Ovary (tissue), 9 donors: Measurements from ENCODE around the gene MYMX. TPM values are rescaled to one million over a fixed set of nuclear protein-coding genes. Genes with fewer than 3 reads are reported as not detected.

Source experiments
- DNase-seq, 5 donors: peaks; one replicate each; pipeline ENCODE4 v3.0.0-alpha.2; 2019 to 2020
- H3K27ac ChIP-seq, 2 donors: fragments of 200-600 bp; one replicate each; pipeline versions ENCODE4 v1.5.1 to v1.8.0; 2019 to 2022
- H3K27me3 ChIP-seq: fragments of 200-600 bp; one replicate; pipeline ENCODE4 v1.8.0; 2022
- H3K36me3 ChIP-seq: fragments of 200-600 bp; sonication (generic); one replicate; pipeline ENCODE4 v1.5.1; 2019
- H3K4me1 ChIP-seq: one replicate; pipeline ENCODE4 v1.8.1; 2013; ENCODE audit warnings: mild to moderate bottlenecking, moderate library complexity; ENCODE audit not compliant: insufficient read depth
- H3K4me3 ChIP-seq: fragments of 200-600 bp; sonication (generic); one replicate; pipeline ENCODE4 v1.5.1; 2017
- H3K9me3 ChIP-seq, 2 donors: fragments of 200-600 bp in 1 of 2; sonication (generic) in 1 of 2; one replicate each; pipeline versions ENCODE4 v1.5.1 to v1.8.1; 2013 to 2019; ENCODE audit warnings: mild to moderate bottlenecking in 1 of 2, moderate library complexity in 1 of 2
- CTCF ChIP-seq, 3 donors: fragments of 450-650 bp in 2 of 3; fragments of 200-600 bp in 1 of 3; IDR thresholded peaks; one replicate each; pipeline versions ENCODE4 v1.5.1 to v1.8.0; 2016 to 2022; ENCODE audit warnings: antibody characterized with exemption in 3 of 3, mild to moderate bottlenecking in 1 of 3
- EP300 ChIP-seq: sonication (generic); formaldehyde crosslinking; IDR thresholded peaks from one replicate; pipeline ENCODE4 v1.6.1; 2017; ENCODE audit warnings: antibody characterized with exemption
- POLR2A ChIP-seq: fragments of 450-650 bp; IDR thresholded peaks from one replicate; pipeline ENCODE4 v1.6.1; 2017; ENCODE audit warnings: antibody characterized with exemption, mild to moderate bottlenecking, moderate library complexity
- WGBS, 3 donors: extraction: QIAGEN DNeasy Blood & Tissue Kit in 1 of 3; methylation state at CpG; one replicate each; pipeline versions ENCODE4 v1.1.5 to v1.1.7; 2013 to 2017; 5-methylcytosine and 5-hydroxymethylcytosine counted together
- intact Hi-C, 4 donors: fragments of 100-400 bp; cut with DNase I; formaldehyde crosslinking; loops; one replicate each; pipeline versions ENCODE4 v1.11.0 to v1.15.1; 2022 to 2023
- polyA plus RNA-seq, 2 donors: library from polyadenylated mRNA; stranded (reverse); fragments of 200-250 nt in 1 of 2; fragments of 350-450 nt in 1 of 2; fragmentation: Illumina TruSeq in 1 of 2; extraction: RNeasy Lipid Tissue Mini Kit (QIAGEN cat#74804) in 1 of 2; gene quantifications; one replicate each; pipeline ENCODE4 v1.2.3, GENCODE V29; 2013 to 2014
- total RNA-seq, 7 donors: library from RNA; depleted of rRNA in 2 of 7; stranded (reverse); fragments of >200 nt in 2 of 7; fragmentation: NEBNext Ultra II Directional in 3 of 7; extraction: Animal tissue kit (Norgen Biotek cat#: 25700) in 3 of 7; gene quantifications; one replicate each; pipeline versions ENCODE4 v1.1.0 to v1.2.4, GENCODE V29; 2016 to 2023
- donor health status: DM: no; HTN: no; CAD: no; lungs with moderate emphysema.
- donor health status: DM: no; HTN: no; CAD: no.
- donor health status: Bipolar disorder and iron deficiency.
- donor health status: DM: yes; HTN: yes; CAD: no.
- donor health status: DM: no; HTN: no; CAD: no.
- donor health status: DM: yes; HTN: yes; CAD: no.

The MYMX gene
- total and polyA plus RNA-seq, 9 donors: 0.40 to 0.50 (median 0.42) TPM; not detected in 5

- WGBS, 3 donors: 63 to 74% (median 65%) methylated on average over 14 of the region's 14 CpGs
- H3K4me3 ChIP-seq: no peak overlapping the region
- peaks cover 10% of the 10 kb centered on the region for H3K4me1 ChIP-seq
- no peaks in the 10 kb centered on the region for H3K9me3 ChIP-seq
- no peaks in the 10 kb centered on the region for H3K36me3 ChIP-seq
- H3K27ac ChIP-seq: peak overlapping the region; percentile 37 to 48
- TF ChIP-seq EP300: no peak
- TF ChIP-seq POLR2A: no peak
- intact Hi-C loops: loop anchor here in 1 of 4 donors (5.0 kb wide), 1 partner anchor 61 kb away; no protein-coding TSS in a partner anchor
- peak in 2 of 5 donors; percentile 24 to 29 for DNase-seq
- no peaks in the 10 kb centered on the region for H3K27me3 ChIP-seq
Measured at GRCh38 chr6:44233567-44234100, 16.9 kb downstream of the MYMX start.

GRCh38 chr6:44234101-44235025, 17.6 kb downstream of the MYMX start:
- peaks cover 10% of the 10 kb centered on the region for H3K4me1 ChIP-seq
- H3K4me3 ChIP-seq: no peak overlapping the region
- no peaks in the 10 kb centered on the region for H3K27me3 ChIP-seq
- intact Hi-C loops: loop anchor here (5.0 kb wide), 2 partner anchors 62 to 132 kb away; no protein-coding TSS in a partner anchor
- peak; percentile 74 to 87 (median 84) for DNase-seq
- peak overlapping the region; percentile 37 to 48 for H3K27ac ChIP-seq
- WGBS, 3 donors: 4 to 10% (median 7%) methylated on average over 5 of the region's 5 CpGs
- no peaks in the 10 kb centered on the region for H3K9me3 ChIP-seq
- TF ChIP-seq EP300 (no peak), CTCF (IDR thresholded peaks at IDR 0.05) (peak; percentile 69 to 74 (median 71))
- H3K36me3 ChIP-seq: no peaks in the 10 kb centered on the region

- WGBS, 3 donors: 65 to 80% (median 79%) methylated on average over 6 of the region's 6 CpGs
- no peaks in the 10 kb centered on the region for H3K36me3 ChIP-seq
- H3K4me1 ChIP-seq: peaks cover 10% of the 10 kb centered on the region
- H3K9me3 ChIP-seq: no peaks in the 10 kb centered on the region
- no peaks in the 10 kb centered on the region for H3K27me3 ChIP-seq
- peak overlapping the region in 1 of 2 donors; percentile 48 for H3K27ac ChIP-seq
- intact Hi-C loops: loop anchor here in 3 of 4 donors (5.0 kb wide), 2 partner anchors 63 to 133 kb away; no protein-coding TSS in a partner anchor
- H3K4me3 ChIP-seq: no peak overlapping the region
- peak in 2 of 5 donors; percentile 15 to 26 for DNase-seq
- TF ChIP-seq POLR2A: no peak
- TF ChIP-seq CTCF (IDR thresholded peaks at IDR 0.05): no peak
- TF ChIP-seq EP300: no peak
Measured at GRCh38 chr6:44235269-44235668, 18.5 kb downstream of the MYMX start.

GRCh38 chr6:44235891-44236516, 19.3 kb downstream of the MYMX start:
- no peaks in the 10 kb centered on the region for H3K27me3 ChIP-seq
- no peak overlapping the region for H3K27ac ChIP-seq
- H3K36me3 ChIP-seq: no peaks in the 10 kb centered on the region
- DNase-seq: peak in 2 of 5 donors; percentile 10 to 21
- H3K4me3 ChIP-seq: no peak overlapping the region
- peaks cover 10% of the 10 kb centered on the region for H3K4me1 ChIP-seq
- intact Hi-C loops: loop anchor here (2.0 to 5.0 kb wide), 3 partner anchors 13 to 134 kb away; partner anchors contain the start of gene SLC29A1 (in 1 of the 4)
- H3K9me3 ChIP-seq: no peaks in the 10 kb centered on the region
- WGBS, 3 donors: 90 to 94% (median 93%) methylated on average over 6 of the region's 6 CpGs
- TF ChIP-seq CTCF (IDR thresholded peaks at IDR 0.05) (no peak), EP300 (no peak), POLR2A (no peak)
